ENCODE results near the gene ZNF618.

DNA sequence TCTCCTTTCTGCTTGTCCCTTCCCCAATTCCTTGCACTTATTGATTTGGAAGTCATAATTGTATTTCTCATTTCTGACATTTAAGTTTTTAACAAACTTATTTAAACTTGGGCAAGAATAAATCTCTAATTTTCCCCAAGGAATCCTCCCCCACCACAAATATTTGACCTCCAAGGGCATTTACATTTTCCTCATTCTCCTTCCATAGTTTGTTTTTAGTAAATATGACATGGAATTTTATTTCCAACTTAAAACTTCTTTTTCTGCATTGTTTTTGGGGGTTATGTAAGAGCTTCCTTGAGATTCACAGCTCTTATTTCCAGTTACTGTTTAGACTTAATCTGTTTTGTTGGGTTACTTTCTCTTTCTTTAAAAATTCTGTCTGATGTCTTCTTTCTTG lies 64.9 kb downstream of the ZNF618 start:
- no peak for TF ChIP-seq POLR2AphosphoS5 (IDR thresholded peaks at IDR 0.05; ENCODE audit: low read depth, low read length)
- TF ChIP-seq TAF1 (IDR thresholded peaks at IDR 0.05; ENCODE audit: borderline replicate concordance, low read depth, low read length): no peak

Data from GM12892 (cell line).